K562 (cell line): ENCODE results near the gene KIF14. TPM values are rescaled to one million over a fixed set of nuclear protein-coding genes. Genes with fewer than 3 reads are reported as not detected.

Experiments used
- ARID1B ChIP-seq: fragments of 450-650 bp; IDR thresholded peaks from 2 replicates; pipeline ENCODE4 v1.6.1; 2016; ENCODE audit warnings: antibody characterized with exemption, mild to moderate bottlenecking, inconsistent platforms
- ATF7 ChIP-seq: fragments of 450-650 bp; IDR thresholded peaks from 2 replicates; pipeline ENCODE4 v1.7.1; 2014; ENCODE audit warnings: mild to moderate bottlenecking, moderate library complexity
- CC2D1A ChIP-seq: fragments of 450-650 bp; IDR thresholded peaks from 2 replicates; pipeline ENCODE4 v1.6.1; 2017; ENCODE audit warnings: mild to moderate bottlenecking
- HNRNPLL ChIP-seq: fragments of 200-400 bp; formaldehyde crosslinking; IDR thresholded peaks from 2 replicates; pipeline ENCODE4 v1.6.1; 2017; ENCODE audit warnings: low read length, low read depth, mild to moderate bottlenecking; ENCODE audit not compliant: poor library complexity, severe bottlenecking
- LEF1 ChIP-seq: fragments of 450-650 bp; IDR thresholded peaks from 2 replicates; pipeline ENCODE4 v1.6.1; 2016; ENCODE audit warnings: mild to moderate bottlenecking
- NEUROD1 ChIP-seq: fragments of 150-350 bp; IDR thresholded peaks from 2 replicates; pipeline ENCODE4 v1.6.1; 2014; ENCODE audit warnings: borderline replicate concordance, low read length, low read depth; ENCODE audit not compliant: partially characterized antibody
- RBFOX2 ChIP-seq: fragments of 200-400 bp; formaldehyde crosslinking; IDR thresholded peaks from 2 replicates; pipeline ENCODE4 v1.6.1; 2017; ENCODE audit warnings: low read depth, mild to moderate bottlenecking, low read length, moderate library complexity
- RBM15 ChIP-seq: fragments of 200-400 bp; formaldehyde crosslinking; IDR thresholded peaks from 2 replicates; pipeline ENCODE4 v1.6.1; 2018; ENCODE audit warnings: mild to moderate bottlenecking, low read length, moderate library complexity; ENCODE audit not compliant: insufficient read depth
- TEAD1 ChIP-seq, 2 experiments: fragments of 450-650 bp in 1 of 2; sonication (generic) in 1 of 2; formaldehyde crosslinking; IDR thresholded peaks; 2 replicates each; pipeline versions ENCODE4 v1.4.0 to v1.8.0; 2020 to 2022; ENCODE audit warnings: mild to moderate bottlenecking in 2 of 2, missing genetic modification reagents in 1 of 2
- ZNF12 ChIP-seq: sonication (generic); formaldehyde crosslinking; IDR thresholded peaks from 2 replicates; pipeline ENCODE4 v1.4.0; 2020; ENCODE audit warnings: mild to moderate bottlenecking, missing genetic modification reagents
- polyA plus RNA-seq, 8 experiments: library from polyadenylated mRNA; depleted of rRNA in 4 of 8; stranded (reverse) in 5 of 8; unstranded in 3 of 8; fragments of >200 nt; fragmentation: Nextera tagmentation in 2 of 8; fragmentation: Illumina TruSeq in 1 of 8; extraction: Ambion mirVana in 2 of 8; extraction: Trizol in 1 of 8; gene quantifications; 2 replicates each; pipeline versions ENCODE4 v1.2.1 to v1.2.3, GENCODE V29; 2011 to 2014; ENCODE audit warnings: inconsistent platforms in 1 of 8, missing spikeins in 1 of 8
- total RNA-seq, 7 experiments: library from RNA; depleted of rRNA in 6 of 7; stranded (reverse); fragments of >200 nt in 6 of 7; fragmentation: Illumina TruSeq in 2 of 7; extraction: Trizol in 2 of 7; gene quantifications; 2 replicates each; pipeline versions ENCODE4 v1.2.1 to v1.2.3, GENCODE V29; 2011 to 2021; ENCODE audit warnings: low replicate concordance in 1 of 7
- TF ChIP-seq, protein P1 (sequence below): fragments of 450-650 bp; IDR thresholded peaks from 2 replicates; pipeline ENCODE4 v1.7.1; 2018; ENCODE audit warnings: mild to moderate bottlenecking, low read depth; ENCODE audit not compliant: partially characterized antibody
- TF ChIP-seq, protein P2 (sequence below): fragments of 250-450 bp; sonication (Bioruptor Pico); IDR thresholded peaks from 2 replicates; pipeline ENCODE4 v1.4.0; 2020; ENCODE audit warnings: borderline replicate concordance
- TF ChIP-seq, protein P3 (sequence below), 2 experiments: IDR thresholded peaks; 2 replicates each; pipeline ENCODE4 v1.6.1; 2011; ENCODE audit warnings: borderline replicate concordance in 1 of 2, control low read depth in 1 of 2, low read depth in 1 of 2, low read length in 1 of 2, mild to moderate bottlenecking in 1 of 2, mixed read lengths in 1 of 2, moderate library complexity in 1 of 2; ENCODE audit not compliant: insufficient read depth in 1 of 2, insufficient read length in 1 of 2, poor library complexity in 1 of 2, severe bottlenecking in 1 of 2; ENCODE audit errors: extremely low read depth in 1 of 2
- TF ChIP-seq, protein P4 (sequence below), 2 experiments: fragments of 450-650 bp; conservative IDR thresholded peaks; 2 replicates each; pipeline ENCODE4 v1.6.1; 2017; ENCODE audit warnings: mild to moderate bottlenecking in 2 of 2, moderate library complexity in 2 of 2
- TF ChIP-seq, protein P5 (sequence below): conservative IDR thresholded peaks from 2 replicates; pipeline ENCODE4 v1.6.1; 2011; ENCODE audit warnings: low read depth, mild to moderate bottlenecking, low read length; ENCODE audit not compliant: control insufficient read depth

Gene KIF14
- total and polyA plus RNA-seq, 9 of the 15 experiments (the other 6 are each of a cell fraction or from before 2014, with no cell fraction given): 11.5 to 47.4 (median 29.0) TPM

DNA sequence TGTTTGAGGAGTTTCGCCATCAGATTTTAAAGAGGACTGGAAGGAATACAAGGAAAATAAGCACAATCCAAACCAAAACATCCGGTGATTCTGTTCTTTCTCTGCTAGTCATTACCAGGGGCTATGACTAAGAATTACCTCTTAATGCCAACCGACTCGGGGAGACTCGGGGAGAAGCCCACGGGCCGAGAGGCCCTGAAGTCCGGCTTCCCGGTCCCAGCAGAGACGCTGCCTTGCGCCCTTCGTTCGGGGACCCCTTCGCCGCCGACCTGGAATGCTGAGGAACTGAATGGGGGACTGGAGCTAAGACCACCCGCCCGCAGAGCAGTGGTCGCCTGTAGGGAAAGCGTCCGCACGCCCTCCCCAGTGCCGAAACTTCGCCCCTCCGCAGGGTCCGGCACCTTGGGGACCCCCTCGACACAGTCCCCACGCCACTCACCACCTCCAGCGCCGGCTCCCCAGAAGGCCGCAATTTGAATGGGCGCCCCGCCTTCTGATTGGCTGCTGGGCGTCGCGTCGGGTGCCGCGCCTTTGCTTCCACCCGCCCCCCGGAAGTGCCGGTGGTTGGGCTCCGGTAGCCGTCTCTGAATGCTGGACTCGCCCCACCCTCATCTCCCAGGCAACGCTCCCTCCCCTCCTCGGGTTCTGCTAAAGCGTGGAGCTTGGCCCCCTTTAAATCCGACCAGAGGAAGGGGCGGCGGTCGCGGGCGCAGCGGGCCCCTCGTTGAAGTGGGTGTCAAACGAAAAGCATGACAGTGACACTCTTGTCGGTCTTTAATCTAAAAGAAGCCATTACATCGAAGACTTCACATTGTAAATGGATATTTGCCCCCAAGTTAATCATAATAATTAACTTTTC lies at the start of gene KIF14 (continued):
- TF ChIP-seq, protein P1, sequence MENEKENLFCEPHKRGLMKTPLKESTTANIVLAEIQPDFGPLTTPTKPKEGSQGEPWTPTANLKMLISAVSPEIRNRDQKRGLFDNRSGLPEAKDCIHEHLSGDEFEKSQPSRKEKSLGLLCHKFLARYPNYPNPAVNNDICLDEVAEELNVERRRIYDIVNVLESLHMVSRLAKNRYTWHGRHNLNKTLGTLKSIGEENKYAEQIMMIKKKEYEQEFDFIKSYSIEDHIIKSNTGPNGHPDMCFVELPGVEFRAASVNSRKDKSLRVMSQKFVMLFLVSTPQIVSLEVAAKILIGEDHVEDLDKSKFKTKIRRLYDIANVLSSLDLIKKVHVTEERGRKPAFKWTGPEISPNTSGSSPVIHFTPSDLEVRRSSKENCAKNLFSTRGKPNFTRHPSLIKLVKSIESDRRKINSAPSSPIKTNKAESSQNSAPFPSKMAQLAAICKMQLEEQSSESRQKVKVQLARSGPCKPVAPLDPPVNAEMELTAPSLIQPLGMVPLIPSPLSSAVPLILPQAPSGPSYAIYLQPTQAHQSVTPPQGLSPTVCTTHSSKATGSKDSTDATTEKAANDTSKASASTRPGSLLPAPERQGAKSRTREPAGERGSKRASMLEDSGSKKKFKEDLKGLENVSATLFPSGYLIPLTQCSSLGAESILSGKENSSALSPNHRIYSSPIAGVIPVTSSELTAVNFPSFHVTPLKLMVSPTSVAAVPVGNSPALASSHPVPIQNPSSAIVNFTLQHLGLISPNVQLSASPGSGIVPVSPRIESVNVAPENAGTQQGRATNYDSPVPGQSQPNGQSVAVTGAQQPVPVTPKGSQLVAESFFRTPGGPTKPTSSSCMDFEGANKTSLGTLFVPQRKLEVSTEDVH: peak; percentile 73
- TF ChIP-seq, protein P2, sequence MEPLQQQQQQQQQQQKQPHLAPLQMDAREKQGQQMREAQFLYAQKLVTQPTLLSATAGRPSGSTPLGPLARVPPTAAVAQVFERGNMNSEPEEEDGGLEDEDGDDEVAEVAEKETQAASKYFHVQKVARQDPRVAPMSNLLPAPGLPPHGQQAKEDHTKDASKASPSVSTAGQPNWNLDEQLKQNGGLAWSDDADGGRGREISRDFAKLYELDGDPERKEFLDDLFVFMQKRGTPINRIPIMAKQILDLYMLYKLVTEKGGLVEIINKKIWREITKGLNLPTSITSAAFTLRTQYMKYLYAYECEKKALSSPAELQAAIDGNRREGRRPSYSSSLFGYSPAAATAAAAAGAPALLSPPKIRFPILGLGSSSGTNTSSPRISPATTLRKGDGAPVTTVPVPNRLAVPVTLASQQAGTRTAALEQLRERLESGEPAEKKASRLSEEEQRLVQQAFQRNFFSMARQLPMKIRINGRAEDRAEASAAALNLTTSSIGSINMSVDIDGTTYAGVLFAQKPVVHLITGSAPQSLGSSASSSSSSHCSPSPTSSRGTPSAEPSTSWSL (CRISPR knock-in tag): no peak
- TF ChIP-seq HNRNPLL (peak; percentile 63), CC2D1A (peak; percentile 96), ATF7 (peak; percentile 48; the same call in 1 of the 2 replicates), RBM15 (no peak), RBFOX2 (peak; percentile 96), LEF1 (peak; percentile 47; the same call in 1 of the 2 replicates), ARID1B (peak; percentile 29; the same call in 1 of the 2 replicates), NEUROD1 (peak; percentile 96), TEAD1 (CRISPR knock-in tag; IDR thresholded peaks at IDR 0.05) (peak in 1 of 2 experiments; percentile 72; a peak in 2 of 4 replicates), ZNF12 (CRISPR knock-in tag) (peak; percentile 53; the same call in 1 of the 2 replicates)
- TF ChIP-seq, protein P3, sequence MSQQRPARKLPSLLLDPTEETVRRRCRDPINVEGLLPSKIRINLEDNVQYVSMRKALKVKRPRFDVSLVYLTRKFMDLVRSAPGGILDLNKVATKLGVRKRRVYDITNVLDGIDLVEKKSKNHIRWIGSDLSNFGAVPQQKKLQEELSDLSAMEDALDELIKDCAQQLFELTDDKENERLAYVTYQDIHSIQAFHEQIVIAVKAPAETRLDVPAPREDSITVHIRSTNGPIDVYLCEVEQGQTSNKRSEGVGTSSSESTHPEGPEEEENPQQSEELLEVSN (IDR thresholded peaks at IDR 0.05; ENCODE audit: borderline replicate concordance in 1 of 2, extremely low read depth in 1 of 2, insufficient read depth in 1 of 2, insufficient read length in 1 of 2, low read depth in 1 of 2, low read length in 1 of 2, poor library complexity in 1 of 2, severe bottlenecking in 1 of 2): peak; percentile 50 to 86
- TF ChIP-seq, protein P4, sequence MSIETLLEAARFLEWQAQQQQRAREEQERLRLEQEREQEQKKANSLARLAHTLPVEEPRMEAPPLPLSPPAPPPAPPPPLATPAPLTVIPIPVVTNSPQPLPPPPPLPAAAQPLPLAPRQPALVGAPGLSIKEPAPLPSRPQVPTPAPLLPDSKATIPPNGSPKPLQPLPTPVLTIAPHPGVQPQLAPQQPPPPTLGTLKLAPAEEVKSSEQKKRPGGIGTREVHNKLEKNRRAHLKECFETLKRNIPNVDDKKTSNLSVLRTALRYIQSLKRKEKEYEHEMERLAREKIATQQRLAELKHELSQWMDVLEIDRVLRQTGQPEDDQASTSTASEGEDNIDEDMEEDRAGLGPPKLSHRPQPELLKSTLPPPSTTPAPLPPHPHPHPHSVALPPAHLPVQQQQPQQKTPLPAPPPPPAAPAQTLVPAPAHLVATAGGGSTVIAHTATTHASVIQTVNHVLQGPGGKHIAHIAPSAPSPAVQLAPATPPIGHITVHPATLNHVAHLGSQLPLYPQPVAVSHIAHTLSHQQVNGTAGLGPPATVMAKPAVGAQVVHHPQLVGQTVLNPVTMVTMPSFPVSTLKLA (conservative IDR thresholded peaks at IDR 0.05): peak; percentile 78 to 87
- TF ChIP-seq, protein P5, sequence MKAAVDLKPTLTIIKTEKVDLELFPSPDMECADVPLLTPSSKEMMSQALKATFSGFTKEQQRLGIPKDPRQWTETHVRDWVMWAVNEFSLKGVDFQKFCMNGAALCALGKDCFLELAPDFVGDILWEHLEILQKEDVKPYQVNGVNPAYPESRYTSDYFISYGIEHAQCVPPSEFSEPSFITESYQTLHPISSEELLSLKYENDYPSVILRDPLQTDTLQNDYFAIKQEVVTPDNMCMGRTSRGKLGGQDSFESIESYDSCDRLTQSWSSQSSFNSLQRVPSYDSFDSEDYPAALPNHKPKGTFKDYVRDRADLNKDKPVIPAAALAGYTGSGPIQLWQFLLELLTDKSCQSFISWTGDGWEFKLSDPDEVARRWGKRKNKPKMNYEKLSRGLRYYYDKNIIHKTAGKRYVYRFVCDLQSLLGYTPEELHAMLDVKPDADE: peak; percentile 84; the same call in 1 of the 2 replicates
